ENCODE data around the gene NOX1. TPM values are rescaled to one million over a fixed set of nuclear protein-coding genes. Genes with fewer than 3 reads are reported as not detected.

NOX1 gene
- total RNA-seq (2014; rRNA removed; shearing (Covaris generic); ENCODE audit: low replicate concordance): not detected in 2 replicates

DNA sequence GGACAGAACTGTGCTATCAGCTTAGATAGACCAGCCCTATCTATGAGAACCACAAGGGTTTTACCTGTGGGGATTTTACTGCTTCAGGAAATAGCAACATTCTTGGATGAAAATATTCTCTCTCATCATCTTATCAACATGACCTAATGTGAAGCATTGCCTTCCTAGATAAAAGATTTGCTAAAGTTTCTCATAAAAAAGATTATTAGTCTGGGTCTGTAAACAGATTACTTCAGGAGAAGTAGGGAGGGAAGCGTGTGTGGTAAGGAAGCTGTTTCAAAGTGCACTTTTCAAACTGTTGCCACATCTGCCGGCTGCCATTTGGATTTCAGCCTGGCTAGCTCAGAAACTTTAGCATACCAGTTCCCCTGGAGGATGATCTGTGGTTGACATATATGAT, at the start of gene NOX1:
Gene NOX1 (minus strand): TSS at position 35 of the 400 bp plus-strand sequence. CDS start 220 bp downstream, outside the sequence.
- Histone ChIP-seq H3K9ac (ENCODE audit: low read length) (no peak within 1 kb of the TSS), H4K20me1 (ENCODE audit: insufficient read depth, low read depth, low read length) (no peaks in the 10 kb centered on the region), H3K9me2 (replicated peaks; ENCODE audit: insufficient read depth, low read length) (no peaks in the 10 kb centered on the region), H3K27me3 (ENCODE audit: low read length) (no peaks in the 10 kb centered on the region), H3K79me2 (ENCODE audit: low read length) (no peaks in the 10 kb centered on the region), H3K36me3 (ENCODE audit: insufficient read depth, low read length) (no peaks in the 10 kb centered on the region), H3K9me3 (ENCODE audit: low read length) (no peaks in the 10 kb centered on the region), H3K4me1 (ENCODE audit: low read length) (no peaks in the 10 kb centered on the region), H3K27ac (ENCODE audit: low read length) (no peak within 1 kb of the TSS), H3K4me2 (ENCODE audit: low read depth, low read length, poor library complexity, severe bottlenecking) (no peak within 1 kb of the TSS), H2AFZ (ENCODE audit: low read length) (no peak within 1 kb of the TSS), H3K4me3 (ENCODE audit: low read length) (no peak within 1 kb of the TSS)
- DNase-seq: no peak

DNA sequence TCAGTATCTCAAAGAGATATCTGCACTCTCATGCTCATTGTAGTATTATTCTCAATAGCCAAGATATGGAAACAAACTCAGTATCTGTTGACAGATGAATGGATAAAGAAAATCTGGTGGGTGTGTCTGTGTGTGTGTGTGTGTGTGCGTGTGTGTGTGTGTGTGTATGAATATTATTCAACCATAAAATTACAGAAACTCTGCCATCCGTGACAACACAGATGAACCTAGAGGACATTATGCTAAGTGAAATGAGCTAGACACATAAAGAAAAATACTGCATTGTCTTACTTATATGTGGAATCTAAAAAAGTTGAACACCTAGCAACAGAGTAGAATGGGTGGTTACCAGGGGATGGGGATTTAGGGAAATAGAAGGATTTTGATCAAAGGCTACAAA, 41.4 kb upstream of the NOX1 start:
- no peak overlapping the region for H3K27ac ChIP-seq (ENCODE audit: low read length)
- H3K9me3 ChIP-seq (ENCODE audit: low read length): no peaks in the 10 kb centered on the region
- no peaks in the 10 kb centered on the region for H3K27me3 ChIP-seq (ENCODE audit: low read length)
- no peak overlapping the region for H3K9ac ChIP-seq (ENCODE audit: low read length)
- H3K9me2 ChIP-seq (replicated peaks; ENCODE audit: insufficient read depth, low read length): no peaks in the 10 kb centered on the region
- H3K4me3 ChIP-seq (ENCODE audit: low read length): no peak overlapping the region
- H4K20me1 ChIP-seq (ENCODE audit: insufficient read depth, low read depth, low read length): no peaks in the 10 kb centered on the region
- no peaks in the 10 kb centered on the region for H3K4me1 ChIP-seq (ENCODE audit: low read length)
- no peak overlapping the region for H3K4me2 ChIP-seq (ENCODE audit: low read depth, low read length, poor library complexity, severe bottlenecking)
- no peak overlapping the region for H2AFZ ChIP-seq (ENCODE audit: low read length)
- no peak for DNase-seq
- no peaks in the 10 kb centered on the region for H3K79me2 ChIP-seq (ENCODE audit: low read length)
- H3K36me3 ChIP-seq (ENCODE audit: insufficient read depth, low read length): no peaks in the 10 kb centered on the region

- Histone ChIP-seq H3K4me1 (ENCODE audit: low read length) (no peaks in the 10 kb centered on the region), H3K4me2 (ENCODE audit: low read depth, low read length, poor library complexity, severe bottlenecking) (no peak overlapping the region), H2AFZ (ENCODE audit: low read length) (no peak overlapping the region), H3K9me2 (replicated peaks; ENCODE audit: insufficient read depth, low read length) (no peaks in the 10 kb centered on the region), H3K9me3 (ENCODE audit: low read length) (no peaks in the 10 kb centered on the region), H3K36me3 (ENCODE audit: insufficient read depth, low read length) (no peaks in the 10 kb centered on the region), H3K4me3 (ENCODE audit: low read length) (no peak overlapping the region), H3K27me3 (ENCODE audit: low read length) (no peaks in the 10 kb centered on the region), H3K27ac (ENCODE audit: low read length) (no peak overlapping the region), H4K20me1 (ENCODE audit: insufficient read depth, low read depth, low read length) (no peaks in the 10 kb centered on the region), H3K79me2 (ENCODE audit: low read length) (no peaks in the 10 kb centered on the region), H3K9ac (ENCODE audit: low read length) (no peak overlapping the region)
- no peak for DNase-seq
Observed at GRCh38 chrX:100913111-100913510, 39.0 kb upstream of the NOX1 start.

GRCh38 chrX:100911731-100912130, 37.6 kb upstream of the NOX1 start:
- Histone ChIP-seq H3K9me2 (replicated peaks; ENCODE audit: insufficient read depth, low read length) (no peaks in the 10 kb centered on the region), H3K27me3 (ENCODE audit: low read length) (no peaks in the 10 kb centered on the region), H3K27ac (ENCODE audit: low read length) (no peak overlapping the region), H3K9ac (ENCODE audit: low read length) (no peak overlapping the region), H3K79me2 (ENCODE audit: low read length) (no peaks in the 10 kb centered on the region), H3K9me3 (ENCODE audit: low read length) (no peaks in the 10 kb centered on the region), H3K4me1 (ENCODE audit: low read length) (no peaks in the 10 kb centered on the region), H2AFZ (ENCODE audit: low read length) (no peak overlapping the region), H4K20me1 (ENCODE audit: insufficient read depth, low read depth, low read length) (no peaks in the 10 kb centered on the region), H3K4me2 (ENCODE audit: low read depth, low read length, poor library complexity, severe bottlenecking) (no peak overlapping the region), H3K4me3 (ENCODE audit: low read length) (no peak overlapping the region), H3K36me3 (ENCODE audit: insufficient read depth, low read length) (no peaks in the 10 kb centered on the region)
- DNase-seq: no peak

DNA sequence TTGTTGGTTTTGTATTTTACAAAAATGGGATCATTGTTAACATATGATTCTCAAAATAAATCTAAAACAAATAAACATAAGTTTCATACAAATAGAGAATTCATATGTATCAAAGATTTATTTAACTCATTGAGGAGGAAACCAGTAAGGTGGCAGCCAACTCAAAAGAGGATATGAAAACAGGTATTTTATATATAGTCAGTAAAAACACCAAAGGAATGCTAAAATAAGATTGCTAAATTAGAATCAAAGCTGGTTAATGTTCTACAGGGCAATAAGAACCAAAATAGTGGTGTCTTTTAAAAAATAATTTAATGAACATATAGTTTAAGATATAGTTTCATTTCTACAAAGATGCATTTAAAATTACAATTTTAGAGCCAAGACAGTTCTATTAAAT, 31.5 kb upstream of the NOX1 start:
- no peaks in the 10 kb centered on the region for H3K9me3 ChIP-seq (ENCODE audit: low read length)
- H3K79me2 ChIP-seq (ENCODE audit: low read length): no peaks in the 10 kb centered on the region
- no peak overlapping the region for H3K27ac ChIP-seq (ENCODE audit: low read length)
- H3K36me3 ChIP-seq (ENCODE audit: insufficient read depth, low read length): no peaks in the 10 kb centered on the region
- H4K20me1 ChIP-seq (ENCODE audit: insufficient read depth, low read depth, low read length): no peaks in the 10 kb centered on the region
- no peaks in the 10 kb centered on the region for H3K4me1 ChIP-seq (ENCODE audit: low read length)
- H3K4me3 ChIP-seq (ENCODE audit: low read length): no peak overlapping the region
- no peaks in the 10 kb centered on the region for H3K9me2 ChIP-seq (replicated peaks; ENCODE audit: insufficient read depth, low read length)
- no peak for DNase-seq
- H3K9ac ChIP-seq (ENCODE audit: low read length): no peak overlapping the region
- H2AFZ ChIP-seq (ENCODE audit: low read length): no peak overlapping the region
- no peak overlapping the region for H3K4me2 ChIP-seq (ENCODE audit: low read depth, low read length, poor library complexity, severe bottlenecking)
- no peaks in the 10 kb centered on the region for H3K27me3 ChIP-seq (ENCODE audit: low read length)

DNA sequence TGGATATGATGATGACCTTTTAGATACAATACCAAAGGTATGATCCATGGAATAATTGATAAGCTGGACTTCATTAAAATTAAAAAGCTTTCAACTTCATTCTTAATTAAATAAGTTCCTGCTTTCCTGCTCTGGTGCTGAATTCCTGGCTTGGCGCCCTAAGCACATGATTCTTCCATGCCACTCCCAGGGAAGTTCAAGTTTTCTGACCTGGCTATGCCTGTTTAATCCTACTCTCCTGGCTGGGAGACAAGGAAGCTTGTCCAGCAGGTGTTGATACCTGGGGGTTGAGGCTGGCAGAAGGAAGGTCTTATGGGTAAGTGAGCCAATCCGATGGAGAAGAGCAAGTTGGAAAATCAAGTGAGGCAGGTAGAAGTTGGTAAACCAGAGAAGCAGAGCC, 30.3 kb upstream of the NOX1 start:
- Histone ChIP-seq H2AFZ (ENCODE audit: low read length) (no peak overlapping the region), H3K9ac (ENCODE audit: low read length) (no peak overlapping the region), H3K4me3 (ENCODE audit: low read length) (no peak overlapping the region), H3K79me2 (ENCODE audit: low read length) (no peaks in the 10 kb centered on the region), H3K4me1 (ENCODE audit: low read length) (no peaks in the 10 kb centered on the region), H3K9me3 (ENCODE audit: low read length) (no peaks in the 10 kb centered on the region), H3K9me2 (replicated peaks; ENCODE audit: insufficient read depth, low read length) (no peaks in the 10 kb centered on the region), H3K36me3 (ENCODE audit: insufficient read depth, low read length) (no peaks in the 10 kb centered on the region), H3K27me3 (ENCODE audit: low read length) (no peaks in the 10 kb centered on the region), H4K20me1 (ENCODE audit: insufficient read depth, low read depth, low read length) (no peaks in the 10 kb centered on the region), H3K4me2 (ENCODE audit: low read depth, low read length, poor library complexity, severe bottlenecking) (no peak overlapping the region), H3K27ac (ENCODE audit: low read length) (no peak overlapping the region)
- DNase-seq: no peak

DNA sequence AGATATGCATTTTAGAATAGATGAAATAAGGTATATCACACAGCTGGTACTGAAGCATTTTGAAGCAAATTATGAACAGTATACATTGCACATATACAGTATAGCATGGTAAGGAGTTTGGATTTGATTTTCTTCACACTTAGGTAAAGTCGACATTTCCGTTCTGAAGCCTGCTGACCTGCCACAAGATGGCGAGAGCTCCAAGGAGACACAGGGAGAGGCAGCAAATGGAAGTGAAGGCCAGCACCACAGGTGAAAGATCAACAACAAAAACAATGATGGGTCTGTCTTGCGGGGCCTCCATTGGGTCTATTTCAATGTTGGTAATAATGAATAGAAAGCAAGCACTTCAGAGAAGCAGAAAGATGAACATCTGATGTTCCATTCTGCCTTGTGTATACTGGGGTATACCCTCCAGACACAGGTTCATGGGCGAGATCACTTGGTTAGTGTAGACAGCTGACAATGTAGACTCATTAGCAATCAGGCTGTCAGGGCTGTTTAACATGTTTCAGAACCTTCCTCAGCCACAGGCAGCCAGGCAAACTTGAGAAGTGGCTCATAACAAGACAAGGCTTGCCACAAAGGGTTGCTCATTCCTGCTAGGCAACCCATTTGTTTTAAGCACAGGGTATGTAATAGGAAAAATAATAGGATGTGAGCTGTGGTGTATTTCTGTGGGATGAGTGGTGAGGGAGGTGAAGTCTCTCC, 21.4 kb upstream of the NOX1 start:
- Histone ChIP-seq H3K4me3 (ENCODE audit: low read length) (no peak overlapping the region), H3K27me3 (ENCODE audit: low read length) (no peaks in the 10 kb centered on the region), H4K20me1 (ENCODE audit: insufficient read depth, low read depth, low read length) (no peaks in the 10 kb centered on the region), H2AFZ (ENCODE audit: low read length) (no peak overlapping the region), H3K9me2 (replicated peaks; ENCODE audit: insufficient read depth, low read length) (no peaks in the 10 kb centered on the region), H3K9ac (ENCODE audit: low read length) (no peak overlapping the region), H3K4me2 (ENCODE audit: low read depth, low read length, poor library complexity, severe bottlenecking) (no peak overlapping the region), H3K9me3 (ENCODE audit: low read length) (no peaks in the 10 kb centered on the region), H3K79me2 (ENCODE audit: low read length) (no peaks in the 10 kb centered on the region), H3K27ac (ENCODE audit: low read length) (no peak overlapping the region), H3K36me3 (ENCODE audit: insufficient read depth, low read length) (no peaks in the 10 kb centered on the region), H3K4me1 (ENCODE audit: low read length) (no peaks in the 10 kb centered on the region)
- DNase-seq: peak; percentile 65

DNA sequence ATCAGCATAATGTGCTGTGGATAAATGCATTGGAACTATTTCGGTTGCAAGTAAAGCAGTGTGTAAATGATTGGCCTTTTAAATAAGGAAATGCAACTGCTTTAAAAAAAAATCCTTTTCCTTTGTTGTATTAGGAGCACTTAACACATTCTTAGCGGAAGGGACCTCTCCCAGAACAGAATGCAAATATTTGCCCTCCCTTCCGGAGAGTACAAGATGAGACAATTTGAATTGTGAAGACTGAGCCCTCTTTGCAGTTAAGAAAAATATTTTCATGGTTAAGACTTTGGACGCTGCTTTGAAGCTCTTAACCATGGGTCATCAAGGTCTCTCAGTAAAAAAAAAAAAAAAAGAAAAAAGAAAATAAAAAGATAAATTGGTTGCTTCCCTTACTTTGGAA, 9.5 kb upstream of the NOX1 start:
- H3K36me3 ChIP-seq (ENCODE audit: insufficient read depth, low read length): no peaks in the 10 kb centered on the region
- H3K9ac ChIP-seq (ENCODE audit: low read length): no peak overlapping the region
- H3K9me2 ChIP-seq (replicated peaks; ENCODE audit: insufficient read depth, low read length): no peaks in the 10 kb centered on the region
- H3K9me3 ChIP-seq (ENCODE audit: low read length): no peaks in the 10 kb centered on the region
- H3K4me1 ChIP-seq (ENCODE audit: low read length): no peaks in the 10 kb centered on the region
- H3K27me3 ChIP-seq (ENCODE audit: low read length): no peaks in the 10 kb centered on the region
- no peak for DNase-seq
- H3K27ac ChIP-seq (ENCODE audit: low read length): no peak overlapping the region
- no peak overlapping the region for H3K4me2 ChIP-seq (ENCODE audit: low read depth, low read length, poor library complexity, severe bottlenecking)
- H4K20me1 ChIP-seq (ENCODE audit: insufficient read depth, low read depth, low read length): no peaks in the 10 kb centered on the region
- no peak overlapping the region for H3K4me3 ChIP-seq (ENCODE audit: low read length)
- no peak overlapping the region for H2AFZ ChIP-seq (ENCODE audit: low read length)
- H3K79me2 ChIP-seq (ENCODE audit: low read length): no peaks in the 10 kb centered on the region

Data from Karpas-422 (cell line).